ENCODE data around the gene TBCD.
"Not testable (repeated sequence)": the region's sequence is repeated elsewhere in the genome, so short reads cannot be mapped to it uniquely, and the experiment has no call there.

TBCD gene

DNA sequence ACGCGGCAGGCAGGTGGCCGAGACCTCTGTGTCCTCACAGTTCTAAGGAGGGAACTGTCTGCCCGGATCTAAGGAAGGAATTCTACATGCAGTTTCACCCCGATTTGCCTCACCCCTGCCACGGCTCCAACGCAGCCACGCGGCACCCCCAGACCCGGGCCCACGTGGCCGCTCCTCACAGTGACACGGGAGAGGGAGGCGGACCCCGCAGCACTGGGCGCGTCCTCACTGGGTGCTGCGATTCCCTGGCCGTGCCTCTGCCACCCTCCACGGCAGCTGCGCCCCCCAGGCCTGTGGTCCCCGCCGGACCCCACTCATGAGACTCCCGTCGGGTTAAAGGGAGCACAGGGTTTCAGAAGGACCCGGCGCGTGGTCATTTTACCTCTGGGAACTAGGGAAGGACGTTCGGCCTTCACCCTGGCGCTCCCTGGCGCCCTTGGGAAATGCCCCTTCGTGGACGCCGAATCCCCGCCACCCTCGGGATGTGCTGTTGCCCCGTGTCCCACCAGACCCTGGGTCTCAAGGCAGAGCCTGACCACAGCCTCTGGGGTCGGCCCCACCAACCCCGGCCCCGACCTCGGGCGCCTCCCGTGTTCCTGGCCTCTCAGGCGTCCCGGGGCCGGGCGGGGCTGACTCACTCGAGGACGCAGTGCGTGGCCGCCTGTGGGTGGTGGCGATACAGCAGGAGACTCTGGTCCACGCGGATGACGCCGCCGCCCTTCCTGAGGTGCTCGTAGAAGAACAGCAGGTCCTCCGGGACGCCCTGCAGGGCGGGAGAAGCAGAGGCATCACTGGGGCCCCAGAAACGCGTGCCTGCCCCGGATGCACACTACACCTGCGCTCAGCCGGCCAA is 208.8 kb downstream of the TBCD start:
- DNase-seq = no peak

DNA sequence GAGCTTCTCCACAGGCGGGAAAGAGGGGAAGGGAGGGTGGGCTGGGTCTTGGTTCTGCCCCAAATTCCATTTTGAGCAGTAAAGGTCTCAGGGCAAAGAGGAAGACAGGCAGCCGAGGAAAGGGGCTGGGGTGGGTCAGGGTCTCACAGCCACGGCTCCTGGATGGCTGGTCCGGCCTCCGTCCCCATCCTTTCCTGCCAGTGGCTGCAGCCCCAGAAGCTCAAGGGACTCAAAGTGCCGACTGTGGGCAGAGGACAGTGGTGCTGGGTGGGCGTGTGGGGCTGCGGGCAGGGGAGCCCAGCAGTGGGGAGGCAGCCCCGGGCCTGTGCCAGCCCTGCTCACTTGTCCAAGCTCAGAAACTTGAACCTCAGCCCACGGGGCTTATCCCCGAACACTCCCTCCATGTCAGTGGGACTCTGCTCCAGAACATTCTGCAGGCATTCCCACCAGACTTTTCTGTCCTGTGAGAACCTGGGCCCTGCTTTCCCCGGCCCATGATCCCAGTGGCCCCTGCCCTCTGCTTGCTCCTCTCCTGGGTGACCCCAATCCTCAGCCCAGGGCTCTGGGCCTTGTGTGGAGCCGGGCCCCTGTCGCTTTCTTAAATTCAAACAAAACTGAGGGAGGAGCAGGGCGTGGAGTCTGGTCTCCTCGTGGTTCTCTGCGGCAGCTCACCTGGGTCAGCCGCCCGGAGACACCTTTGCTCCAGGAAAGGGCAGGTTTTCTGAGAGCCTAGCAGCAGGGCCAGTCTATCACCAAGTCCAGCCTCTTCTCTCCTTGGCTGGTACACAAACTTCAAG is 209.7 kb downstream of the TBCD start:
- no peak for DNase-seq

DNA sequence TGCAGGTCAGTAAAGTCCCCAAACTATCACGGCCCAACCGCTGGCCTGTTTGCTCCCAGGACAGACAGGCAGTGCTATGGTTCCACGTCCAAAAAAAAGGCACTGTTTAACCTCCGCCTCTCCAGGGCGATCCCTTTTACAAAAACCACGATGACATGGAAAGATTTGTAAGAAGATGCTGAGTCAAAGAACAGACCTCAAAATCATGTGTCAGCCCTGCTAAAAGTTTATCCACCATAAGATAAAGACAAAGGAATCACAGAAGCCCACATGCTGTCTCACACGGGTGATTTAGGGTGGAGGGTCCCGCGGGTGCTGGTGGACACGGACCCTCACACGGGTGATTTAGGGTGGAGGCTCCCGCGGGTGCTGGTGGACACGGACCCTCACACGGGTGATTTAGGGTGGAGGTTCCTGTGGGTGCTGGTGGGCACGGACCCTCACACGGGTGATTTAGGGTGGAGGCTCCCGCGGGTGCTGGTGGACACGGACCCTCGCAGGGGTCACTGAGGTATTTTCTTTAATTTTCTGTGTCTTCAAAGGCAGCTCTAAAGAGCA is 210.4 kb downstream of the TBCD start:
- no peak for DNase-seq

DNA sequence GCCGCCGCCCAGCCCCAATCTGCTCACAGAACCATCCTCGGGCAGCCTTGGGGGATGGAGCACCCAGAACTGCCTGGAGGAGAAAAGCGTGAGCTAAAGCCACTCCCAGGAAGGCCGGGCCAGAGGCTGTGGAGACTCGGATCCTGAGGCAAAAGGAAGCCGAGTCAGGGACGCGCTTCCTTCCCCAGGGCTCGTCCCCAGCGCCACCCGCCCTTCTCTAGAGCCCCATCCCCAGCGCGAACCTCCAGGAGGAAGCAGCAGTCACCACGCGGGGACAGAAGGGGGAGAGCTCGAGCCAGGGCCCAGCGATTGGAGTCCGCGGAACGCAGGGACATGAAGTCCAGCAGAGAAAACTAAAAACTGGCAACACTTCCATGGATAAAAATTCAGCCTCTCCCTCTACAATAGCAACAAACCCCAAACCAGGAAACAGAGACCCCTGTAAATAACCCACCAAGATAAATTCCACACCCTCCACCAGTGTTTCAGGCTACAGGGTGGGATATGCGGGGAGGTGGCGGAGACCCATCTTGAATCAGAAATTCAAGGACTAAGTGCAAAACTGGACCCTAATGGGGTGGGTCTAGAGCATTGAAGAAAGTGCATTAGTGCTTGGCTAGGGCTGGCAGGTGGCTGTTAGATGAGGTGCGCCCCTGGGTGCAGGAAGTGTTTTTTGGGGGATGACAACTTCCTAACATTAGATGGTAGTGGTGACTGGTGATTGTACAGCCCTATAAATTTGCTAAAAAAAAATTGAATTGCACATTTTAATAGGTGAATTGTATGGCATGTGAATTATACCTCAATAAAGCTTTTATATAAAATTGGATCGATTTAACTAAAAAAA is 211.5 kb downstream of the TBCD start:
- DNase-seq = no peak

DNA sequence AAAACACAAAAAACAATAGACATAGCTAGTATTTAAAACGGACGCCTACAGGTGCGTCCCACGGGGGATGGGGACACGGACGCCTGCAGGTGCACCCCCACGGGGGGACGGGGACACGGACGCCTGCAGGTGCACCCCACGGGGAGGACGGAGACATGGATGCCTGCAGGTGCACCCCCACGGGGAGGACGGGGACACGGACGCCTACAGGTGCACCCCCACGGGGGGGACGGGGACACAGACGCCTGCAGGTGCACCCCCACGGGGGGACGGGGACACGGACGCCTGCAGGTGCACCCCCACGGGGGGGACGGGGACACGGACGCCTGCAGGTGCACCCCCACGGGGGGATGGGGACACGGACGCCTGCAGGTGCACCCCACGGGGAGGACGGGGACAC is 212.6 kb downstream of the TBCD start:
- DNase-seq = not testable (repeated sequence)

DNA sequence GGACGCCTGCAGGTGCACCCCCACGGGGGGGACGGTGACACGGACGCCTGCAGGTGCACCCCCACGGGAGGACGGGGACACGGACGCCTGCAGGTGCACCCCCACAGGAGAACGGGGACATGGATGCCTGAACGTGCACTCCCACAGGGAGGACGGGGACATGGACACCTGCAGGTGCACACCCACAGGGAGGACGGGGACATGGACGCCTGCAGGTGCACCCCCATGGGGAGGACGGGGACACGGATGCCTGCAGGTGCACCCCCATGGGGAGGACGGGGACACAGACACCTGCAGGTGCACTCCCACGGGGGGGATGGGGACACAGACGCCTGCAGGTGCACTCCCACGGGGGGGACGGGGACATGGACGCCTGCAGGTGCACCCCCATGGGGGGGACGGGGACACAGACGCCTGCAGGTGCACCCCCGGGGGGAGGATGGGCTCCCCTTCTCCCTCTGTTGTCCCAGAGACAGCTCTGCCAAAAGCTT is 213.0 kb downstream of the TBCD start:
- no peak for DNase-seq

DNA sequence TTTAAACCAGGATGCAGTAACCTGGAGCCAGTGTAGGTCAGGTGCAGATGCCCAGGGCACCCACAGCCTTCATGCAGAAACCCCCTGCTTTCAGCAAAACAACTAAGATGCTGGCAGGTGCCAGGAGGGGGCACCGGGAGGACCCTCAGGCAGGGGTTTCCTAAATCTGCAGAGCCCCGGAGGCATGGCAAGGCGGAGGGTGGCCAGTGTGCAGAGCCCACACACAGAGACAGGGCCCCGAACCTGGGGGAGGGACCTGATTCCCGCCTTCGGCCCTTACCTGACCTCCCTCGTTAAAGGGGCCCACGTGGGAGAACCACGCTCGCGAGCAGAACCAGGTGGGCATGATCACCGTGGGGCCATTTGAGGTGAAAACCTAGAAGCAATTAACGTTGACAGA is 213.5 kb downstream of the TBCD start:
- DNase-seq = no peak

DNA sequence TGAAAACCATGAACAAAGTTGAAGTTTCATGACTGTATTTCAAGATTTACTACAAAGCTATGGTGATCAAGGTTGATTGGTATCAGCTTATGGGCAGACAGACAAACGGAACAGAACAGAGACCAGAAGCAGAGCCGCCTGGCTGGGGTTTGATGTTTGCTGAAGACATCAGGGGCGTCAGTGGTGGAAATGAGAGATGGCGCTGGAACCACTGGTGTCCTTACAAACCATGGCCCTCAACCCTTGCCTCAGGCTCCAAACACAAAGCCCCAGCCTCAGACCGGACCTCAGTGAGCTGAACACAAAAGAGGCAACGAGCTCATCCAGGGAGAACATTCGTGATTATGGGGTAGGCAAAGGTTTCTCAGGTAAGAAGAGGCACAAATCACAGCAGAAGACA is 214.6 kb downstream of the TBCD start:
- no peak for DNase-seq

DNA sequence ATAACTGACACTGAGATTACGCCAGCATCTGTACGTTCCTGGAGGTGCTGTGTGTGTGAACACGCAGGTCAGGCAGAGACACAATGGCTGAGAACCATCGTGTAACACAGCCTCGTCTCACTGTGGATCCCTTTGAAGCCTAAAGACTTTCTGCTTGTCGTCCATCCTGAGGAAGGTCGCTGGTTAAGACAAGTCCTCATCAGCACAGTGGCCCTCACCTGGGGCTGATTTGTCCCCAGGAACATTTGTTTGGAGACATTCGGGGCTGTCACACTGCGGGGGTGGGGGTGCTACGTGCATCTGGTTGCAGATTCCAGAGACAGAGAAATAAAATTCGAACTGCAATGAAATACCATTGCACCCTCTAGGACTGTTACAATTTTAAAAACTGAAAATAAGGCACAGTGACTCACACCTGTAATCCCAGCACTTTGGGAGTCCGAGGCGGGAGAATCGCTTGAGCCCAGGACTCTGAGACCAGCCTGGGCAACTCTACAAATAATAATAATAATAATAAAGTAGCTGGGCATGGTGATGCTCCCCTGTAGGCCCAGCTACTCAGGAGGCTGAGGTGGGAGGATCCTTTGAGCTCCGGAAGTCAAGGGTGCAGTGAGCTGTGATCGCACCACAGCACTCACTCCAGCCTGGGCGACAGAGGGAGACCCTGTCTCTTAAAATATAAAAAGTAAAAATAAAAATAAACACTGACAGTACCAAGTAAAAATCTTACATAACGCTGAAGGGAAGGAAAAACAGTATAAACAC is 215.6 kb downstream of the TBCD start:
- no peak for DNase-seq

DNA sequence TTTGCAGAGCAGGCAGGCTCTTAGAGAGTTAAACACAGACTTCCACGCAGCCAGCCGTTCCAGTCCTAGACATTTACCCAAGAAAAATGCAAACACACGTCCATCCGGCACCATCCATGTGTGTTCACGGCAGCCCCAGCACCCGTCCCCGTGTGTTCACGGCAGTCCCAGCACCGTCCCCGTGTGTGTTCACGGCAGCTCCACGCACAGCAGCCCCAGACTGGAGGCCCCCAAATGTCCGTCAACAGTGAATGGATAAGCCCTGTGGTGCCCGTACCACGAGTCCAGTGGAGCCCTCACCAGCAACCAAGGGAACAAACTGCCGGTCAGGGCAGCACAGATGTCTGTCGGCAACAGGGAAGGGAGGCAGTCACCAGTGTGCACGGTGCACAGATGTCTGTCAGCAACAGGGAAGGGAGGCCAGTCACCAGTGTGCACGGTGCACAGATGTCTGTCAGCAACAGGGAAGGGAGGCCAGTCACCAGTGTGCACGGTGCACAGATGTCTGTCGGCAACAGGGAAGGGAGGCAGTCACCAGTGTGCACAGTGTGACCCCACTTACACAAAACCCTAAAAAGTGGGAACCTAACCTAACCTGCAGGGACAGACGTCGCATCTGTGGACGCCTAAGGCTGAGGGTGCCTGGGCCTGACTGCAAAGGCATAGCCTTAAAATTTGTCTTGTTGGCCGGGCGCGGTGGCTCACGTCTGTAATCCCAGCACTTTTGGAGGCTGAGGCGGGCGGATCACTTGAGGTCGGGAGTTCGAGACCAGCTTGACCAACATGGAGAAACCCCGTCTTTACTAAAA is 216.4 kb downstream of the TBCD start:
- not testable (repeated sequence) for DNase-seq

DNA sequence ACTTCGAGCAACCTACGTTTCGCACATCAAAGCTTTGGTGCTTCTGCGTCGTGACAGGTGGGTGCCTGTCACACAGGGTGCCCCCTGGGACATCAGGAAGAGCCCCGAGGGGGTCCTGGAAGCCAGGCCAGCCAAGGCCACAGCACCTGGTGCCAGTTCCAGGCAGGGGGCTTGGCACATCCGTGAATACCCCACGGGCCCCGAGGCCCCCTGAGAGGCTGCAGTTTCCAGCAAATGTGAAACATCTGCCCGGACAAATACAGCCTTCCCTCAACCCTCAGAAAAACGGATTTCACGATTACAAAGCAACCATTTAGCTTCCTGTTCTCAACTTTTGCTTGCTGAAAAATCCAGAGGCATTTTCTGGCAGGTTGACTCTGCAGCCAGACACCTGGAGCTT is 218.2 kb downstream of the TBCD start:
- DNase-seq = no peak

DNA sequence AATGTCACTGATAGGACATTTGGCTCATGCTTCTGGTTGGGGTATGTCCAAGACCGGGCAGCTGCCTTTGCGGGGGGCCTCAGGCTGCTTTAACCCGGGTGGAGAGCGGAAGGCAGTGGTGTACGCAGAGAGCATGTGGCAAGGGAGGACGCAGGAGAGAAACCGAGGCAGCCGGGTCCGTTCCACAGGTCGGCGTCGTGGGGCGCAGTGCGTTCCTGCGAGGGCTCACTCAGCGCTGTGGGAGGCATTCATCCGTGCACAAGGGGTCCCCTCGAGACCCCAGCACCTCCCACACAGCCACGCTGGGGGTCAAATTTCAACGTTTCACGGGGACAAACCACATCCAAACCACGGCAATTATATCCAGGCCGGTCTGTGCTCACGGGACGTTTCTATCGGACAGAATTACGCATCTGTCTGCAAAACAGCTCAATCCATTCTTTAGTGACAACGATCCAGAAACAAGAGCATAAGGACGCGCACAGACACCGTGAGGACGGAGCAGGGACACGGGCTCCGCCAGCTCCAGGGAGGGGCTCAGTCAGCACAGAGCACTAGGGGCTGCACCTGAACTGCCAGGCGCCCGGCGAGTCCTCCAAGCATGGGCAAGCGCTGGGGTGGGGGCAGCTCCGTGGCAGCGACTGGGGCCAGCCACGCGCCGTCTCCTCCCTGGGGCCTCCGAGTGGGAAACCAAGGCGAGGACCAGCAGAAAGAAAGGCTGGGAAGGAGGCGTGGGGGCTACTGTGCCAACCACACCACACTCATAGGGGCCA is 219.1 kb downstream of the TBCD start:
- no peak for DNase-seq

DNA sequence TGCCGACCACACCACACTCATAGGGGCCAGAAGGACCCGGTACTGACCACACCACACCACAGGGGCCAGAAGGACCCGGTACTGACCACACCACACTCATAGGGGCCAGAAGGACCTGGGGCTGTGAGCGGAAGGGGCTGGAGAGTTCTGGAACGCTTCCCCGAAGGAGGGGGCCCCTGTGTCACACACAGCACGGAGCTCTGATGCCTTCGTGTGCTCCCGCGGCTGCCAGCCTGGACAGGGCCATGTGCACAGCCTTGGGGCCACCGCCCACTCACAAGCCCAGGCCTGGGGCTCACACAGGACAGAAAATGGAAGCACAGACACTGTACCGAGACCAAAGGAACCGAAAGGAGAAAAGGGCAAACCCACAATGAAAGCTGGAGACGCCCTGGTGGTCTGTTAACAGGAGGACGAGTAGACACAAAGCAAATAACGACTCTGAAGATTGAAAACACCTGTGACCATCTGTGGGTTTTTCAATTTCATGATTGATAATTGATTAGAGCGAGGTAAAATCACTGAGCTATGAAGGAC is 221.0 kb downstream of the TBCD start:
- DNase-seq = no peak

DNA sequence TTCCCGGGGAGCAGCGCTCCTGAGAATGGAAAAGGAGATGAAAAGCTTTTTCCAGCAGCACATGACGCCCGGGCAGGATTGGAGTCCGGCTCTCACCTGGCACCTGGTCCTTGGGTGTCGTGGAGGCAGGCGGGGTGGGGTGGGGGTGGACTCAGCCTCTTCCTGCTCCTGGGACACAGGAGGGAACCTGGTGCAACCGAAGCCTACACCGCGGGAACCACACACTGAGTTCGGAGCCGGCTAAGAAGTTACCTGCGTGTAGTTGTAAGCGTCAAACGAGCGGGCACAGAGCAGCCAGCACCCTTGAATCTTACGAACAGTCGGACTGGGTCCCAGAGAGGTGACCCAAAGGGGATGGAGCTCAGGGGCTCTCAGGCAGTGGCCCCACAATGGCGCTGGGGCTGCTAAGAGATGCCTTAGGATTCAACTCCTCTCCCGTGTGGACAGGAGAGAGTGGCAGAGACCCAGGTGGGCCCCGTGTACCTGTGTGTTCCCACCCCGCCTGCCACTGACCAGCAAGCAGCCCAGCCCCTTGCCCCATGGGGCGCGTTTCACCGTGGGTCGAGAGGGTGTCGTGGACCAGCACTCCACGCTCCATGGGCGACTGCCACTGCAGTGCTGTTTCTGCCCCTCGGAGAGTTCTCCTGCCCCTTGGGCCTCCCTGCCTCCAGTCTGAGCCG is 221.7 kb downstream of the TBCD start:
- no peak for DNase-seq

DNA sequence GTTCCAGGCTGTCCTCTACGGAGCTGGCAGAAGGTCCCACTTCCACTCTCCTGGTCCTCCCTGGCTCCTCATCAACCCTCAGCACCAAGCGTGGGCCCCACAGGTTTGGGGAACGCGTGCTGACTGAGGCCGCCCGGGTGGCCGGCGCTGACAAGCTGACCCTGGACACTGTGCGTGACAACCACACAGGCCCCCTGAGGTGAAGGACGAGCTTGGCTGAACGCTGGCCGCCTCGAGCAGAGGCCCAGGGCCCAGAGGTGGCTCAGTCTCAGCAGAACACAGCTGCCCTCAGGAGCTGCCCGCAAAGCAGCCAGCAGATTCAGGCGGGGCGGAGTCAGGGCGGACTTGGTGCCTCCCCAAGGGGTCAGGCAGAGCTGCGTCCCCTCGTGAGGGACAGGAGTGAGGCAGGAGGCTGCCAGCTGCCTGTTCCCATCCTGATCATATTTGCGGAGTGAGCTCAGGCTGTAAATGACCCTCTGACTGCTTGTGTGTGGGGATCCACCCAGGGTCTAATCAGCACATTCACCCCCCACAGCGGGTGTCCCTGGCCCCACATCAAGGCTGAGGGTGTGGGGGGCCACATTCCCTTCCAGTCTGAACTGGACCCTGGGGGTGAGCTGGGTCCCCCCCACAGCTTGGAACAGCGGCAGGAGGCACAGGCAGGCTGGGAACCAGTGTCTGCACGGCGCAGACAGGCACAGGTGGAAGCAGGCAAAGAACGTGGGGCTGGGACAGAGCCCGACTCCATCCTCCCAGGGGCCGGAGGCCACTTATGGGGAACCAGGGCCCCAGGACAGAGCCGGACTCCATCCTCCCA is 222.5 kb downstream of the TBCD start:
- no peak for DNase-seq

DNA sequence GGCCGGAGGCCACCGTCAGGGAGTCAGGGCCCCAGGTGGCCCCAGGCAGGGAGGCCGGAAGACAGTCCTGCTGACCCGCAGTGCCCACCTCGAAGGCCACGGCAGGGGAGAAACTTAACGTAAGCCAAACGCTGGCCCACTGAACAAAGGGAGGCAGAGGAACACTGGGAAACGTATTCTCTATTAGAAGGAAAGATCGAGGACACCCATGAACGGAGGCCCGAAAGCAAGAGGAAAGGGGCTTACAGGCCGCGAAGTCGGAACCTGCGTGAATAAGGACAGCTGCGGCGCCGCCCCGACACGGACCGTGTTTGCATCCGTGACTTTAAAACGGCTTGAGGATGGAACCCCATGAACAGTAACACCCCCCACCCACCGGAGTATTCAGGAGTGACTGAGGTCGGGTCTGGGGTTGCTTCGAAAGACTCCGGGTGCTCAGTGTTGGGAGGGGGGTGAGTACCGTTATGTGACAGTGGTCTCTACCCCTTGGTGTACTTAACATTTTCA is 225.2 kb downstream of the TBCD start:
- no peak for DNase-seq

DNA sequence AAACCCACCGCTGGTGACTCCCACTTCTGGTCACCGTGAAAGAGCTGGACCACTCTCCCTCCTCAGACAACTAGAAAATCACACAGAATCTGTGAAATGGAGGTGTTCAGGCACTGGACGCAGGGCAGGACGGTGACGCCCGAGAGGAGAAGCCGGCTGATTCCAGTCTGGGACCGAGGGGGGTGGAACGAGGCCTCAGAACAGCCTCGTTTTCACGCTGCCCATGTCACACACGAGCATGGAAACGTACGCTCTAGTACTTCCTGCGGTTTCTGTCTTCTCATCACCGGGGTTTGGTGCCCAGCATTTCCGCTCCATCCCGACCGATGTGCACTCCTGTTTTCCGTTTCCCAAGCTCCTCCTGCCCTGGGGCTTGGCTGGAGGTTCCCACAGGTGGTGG is 225.7 kb downstream of the TBCD start:
- no peak for DNase-seq

DNA sequence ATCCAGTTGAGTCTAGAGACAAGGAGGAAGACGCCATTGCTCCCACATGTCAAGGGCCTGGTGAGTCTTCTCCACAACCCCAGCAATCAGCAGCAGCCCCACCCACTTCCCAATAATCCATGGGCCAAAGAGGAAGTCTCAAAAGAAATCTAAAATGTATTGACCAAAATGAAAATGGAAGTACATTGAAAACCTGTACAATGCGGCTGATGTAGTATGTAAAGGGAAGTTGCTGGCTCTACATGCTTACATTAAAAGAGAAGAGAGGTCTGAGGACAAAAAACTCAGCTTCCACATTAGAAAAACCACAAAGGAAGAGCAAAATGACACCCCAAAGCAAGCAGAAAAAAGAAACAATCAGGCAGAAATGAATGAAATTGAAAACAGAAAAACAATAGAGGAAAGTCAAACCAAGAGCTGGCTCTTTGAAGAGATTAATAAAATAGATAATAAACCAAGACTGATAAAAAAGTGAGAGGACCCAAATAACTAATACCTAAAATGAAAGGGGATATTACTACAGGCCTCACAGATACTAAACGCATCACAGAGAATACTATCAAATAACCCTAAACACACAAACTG is 227.0 kb downstream of the TBCD start:
- no peak for DNase-seq
